SK-N-MC (cell line): ENCODE measurements around the gene YEATS2.

Experiments used
- EZH2 ChIP-seq: fragments of 200-600 bp; sonication (generic); IDR thresholded peaks from one replicate; pipeline ENCODE4 v1.6.1; 2017; ENCODE audit warnings: antibody characterized with exemption
- FOXP2 ChIP-seq: optimal IDR thresholded peaks from 2 replicates; pipeline ENCODE3; 2011; ENCODE audit warnings: mild to moderate bottlenecking, moderate library complexity; ENCODE audit not compliant: insufficient read depth; ENCODE audit errors: extremely low read length, control extremely low read depth

- TF ChIP-seq EZH2 (no peak), FOXP2 (no peak)
These were observed 9.9 kb upstream of the YEATS2 start for GRCh38 chr3:183687705-183688104.
